ENCODE measurements around the gene GSAP.
A peak's percentile ranks its signal among the peaks of the same experiment; 100 is the strongest.

The GSAP gene

GRCh38 chr7:77331938-77332695 lies 84.0 kb downstream of the GSAP start:
- H3K4me3 ChIP-seq (ENCODE audit: low read length), result no peak overlapping the region
- peak; percentile 65 for TF ChIP-seq CTCF (IDR thresholded peaks at IDR 0.05; ENCODE audit: insufficient read depth, low read depth, low read length, missing control alignments)
- peak; percentile 87 for DNase-seq (ENCODE audit: low read depth)

- H3K4me3 ChIP-seq (ENCODE audit: low read length), result no peak overlapping the region
- peak; percentile 51 for DNase-seq (ENCODE audit: low read depth)
- no peak for TF ChIP-seq CTCF (IDR thresholded peaks at IDR 0.05; ENCODE audit: insufficient read depth, low read depth, low read length, missing control alignments)
Measured at GRCh38 chr7:77330169-77330882, 85.8 kb downstream of the GSAP start.

- no peak for DNase-seq (ENCODE audit: low read depth)
- TF ChIP-seq CTCF (IDR thresholded peaks at IDR 0.05; ENCODE audit: insufficient read depth, low read depth, low read length, missing control alignments), result no peak
- no peak overlapping the region for H3K4me3 ChIP-seq (ENCODE audit: low read length)
Measured at GRCh38 chr7:77329466-77330168, 86.5 kb downstream of the GSAP start.

- no peak overlapping the region for H3K4me3 ChIP-seq (ENCODE audit: low read length)
- no peak for TF ChIP-seq CTCF (IDR thresholded peaks at IDR 0.05; ENCODE audit: insufficient read depth, low read depth, low read length, missing control alignments)
- DNase-seq (ENCODE audit: low read depth), result no peak
Measured at GRCh38 chr7:77328669-77329068, 87.5 kb downstream of the GSAP start.

GRCh38 chr7:77327932-77328628 lies 88.1 kb downstream of the GSAP start:
- H3K4me3 ChIP-seq (ENCODE audit: low read length), result no peak overlapping the region
- TF ChIP-seq CTCF (IDR thresholded peaks at IDR 0.05; ENCODE audit: insufficient read depth, low read depth, low read length, missing control alignments), result no peak
- DNase-seq (ENCODE audit: low read depth), result no peak

- H3K4me3 ChIP-seq (ENCODE audit: low read length), result no peak overlapping the region
- peak; percentile 87 for DNase-seq (ENCODE audit: low read depth)
- TF ChIP-seq CTCF (IDR thresholded peaks at IDR 0.05; ENCODE audit: insufficient read depth, low read depth, low read length, missing control alignments), result no peak
Measured at GRCh38 chr7:77327067-77327931, 88.8 kb downstream of the GSAP start.

All from epithelial cell of esophagus (primary cell).